ENCODE results near the gene WWC1. TPM values are rescaled to one million over a fixed set of nuclear protein-coding genes. Genes with fewer than 3 reads are reported as not detected.
"Not testable (repeated sequence)": the region's sequence is repeated elsewhere in the genome, so short reads cannot be mapped to it uniquely, and the experiment has no call there.

WWC1 gene
- total RNA-seq, 2 donors from 2014 or later = 45.3 to 52.6 TPM

GRCh38 chr5:168428552-168428951 is 137.1 kb downstream of the WWC1 start:
- no peak for DNase-seq (ENCODE audit: low spot score)
- no peak overlapping the region for H3K4me3 ChIP-seq
- H3K27me3 ChIP-seq (replicated peaks; ENCODE audit: insufficient read depth) = no peaks in the 10 kb centered on the region
- no peaks in the 10 kb centered on the region for H3K36me3 ChIP-seq
- intact Hi-C loops (cut with DNase I) = no loop called here
- peaks cover 4% of the 10 kb centered on the region for H3K4me1 ChIP-seq (replicated peaks)
- 93% methylated on average over 10 of the region's 10 CpGs for WGBS
- TF ChIP-seq, protein P1, sequence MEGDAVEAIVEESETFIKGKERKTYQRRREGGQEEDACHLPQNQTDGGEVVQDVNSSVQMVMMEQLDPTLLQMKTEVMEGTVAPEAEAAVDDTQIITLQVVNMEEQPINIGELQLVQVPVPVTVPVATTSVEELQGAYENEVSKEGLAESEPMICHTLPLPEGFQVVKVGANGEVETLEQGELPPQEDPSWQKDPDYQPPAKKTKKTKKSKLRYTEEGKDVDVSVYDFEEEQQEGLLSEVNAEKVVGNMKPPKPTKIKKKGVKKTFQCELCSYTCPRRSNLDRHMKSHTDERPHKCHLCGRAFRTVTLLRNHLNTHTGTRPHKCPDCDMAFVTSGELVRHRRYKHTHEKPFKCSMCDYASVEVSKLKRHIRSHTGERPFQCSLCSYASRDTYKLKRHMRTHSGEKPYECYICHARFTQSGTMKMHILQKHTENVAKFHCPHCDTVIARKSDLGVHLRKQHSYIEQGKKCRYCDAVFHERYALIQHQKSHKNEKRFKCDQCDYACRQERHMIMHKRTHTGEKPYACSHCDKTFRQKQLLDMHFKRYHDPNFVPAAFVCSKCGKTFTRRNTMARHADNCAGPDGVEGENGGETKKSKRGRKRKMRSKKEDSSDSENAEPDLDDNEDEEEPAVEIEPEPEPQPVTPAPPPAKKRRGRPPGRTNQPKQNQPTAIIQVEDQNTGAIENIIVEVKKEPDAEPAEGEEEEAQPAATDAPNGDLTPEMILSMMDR (IDR thresholded peaks at IDR 0.05) = no peak
- TF ChIP-seq POLR2A (IDR thresholded peaks at IDR 0.05) (no peak), POLR2AphosphoS5 (IDR thresholded peaks at IDR 0.05) (no peak)
- no peak overlapping the region for H3K27ac ChIP-seq
- H3K9me3 ChIP-seq = no peaks in the 10 kb centered on the region

- Histone ChIP-seq H3K36me3 (no peaks in the 10 kb centered on the region), H3K4me3 (no peak overlapping the region), H3K27me3 (replicated peaks; ENCODE audit: insufficient read depth) (no peaks in the 10 kb centered on the region), H3K4me1 (replicated peaks) (no peaks in the 10 kb centered on the region), H3K9me3 (no peaks in the 10 kb centered on the region), H3K27ac (no peak overlapping the region)
- no peak for DNase-seq (ENCODE audit: low spot score)
- TF ChIP-seq, protein P1 (IDR thresholded peaks at IDR 0.05) = no peak
- TF ChIP-seq POLR2A (IDR thresholded peaks at IDR 0.05) (no peak), POLR2AphosphoS5 (IDR thresholded peaks at IDR 0.05) (no peak)
- intact Hi-C loops (cut with DNase I) = loop anchor here (10.0 kb wide), 1 partner anchor 155 kb away; no protein-coding TSS in a partner anchor
- WGBS = 94% methylated on average over 4 of the region's 4 CpGs
Observed at GRCh38 chr5:168430296-168430695, 138.9 kb downstream of the WWC1 start.

GRCh38 chr5:168432903-168433302 is 141.5 kb downstream of the WWC1 start:
- no peak for TF ChIP-seq POLR2AphosphoS5 (IDR thresholded peaks at IDR 0.05)
- TF ChIP-seq, protein P1 (IDR thresholded peaks at IDR 0.05) = no peak
- TF ChIP-seq POLR2A (IDR thresholded peaks at IDR 0.05) = no peak
- Histone ChIP-seq H3K4me1 (replicated peaks) (no peaks in the 10 kb centered on the region), H3K9me3 (no peaks in the 10 kb centered on the region), H3K27me3 (replicated peaks; ENCODE audit: insufficient read depth) (no peaks in the 10 kb centered on the region), H3K4me3 (no peak overlapping the region), H3K27ac (no peak overlapping the region), H3K36me3 (no peaks in the 10 kb centered on the region)
- DNase-seq (ENCODE audit: low spot score) = no peak
- 93% methylated on average over 4 of the region's 4 CpGs for WGBS
- intact Hi-C loops (cut with DNase I) = loop anchor here (10.0 kb wide), 1 partner anchor 158 kb away; no protein-coding TSS in a partner anchor

DNA sequence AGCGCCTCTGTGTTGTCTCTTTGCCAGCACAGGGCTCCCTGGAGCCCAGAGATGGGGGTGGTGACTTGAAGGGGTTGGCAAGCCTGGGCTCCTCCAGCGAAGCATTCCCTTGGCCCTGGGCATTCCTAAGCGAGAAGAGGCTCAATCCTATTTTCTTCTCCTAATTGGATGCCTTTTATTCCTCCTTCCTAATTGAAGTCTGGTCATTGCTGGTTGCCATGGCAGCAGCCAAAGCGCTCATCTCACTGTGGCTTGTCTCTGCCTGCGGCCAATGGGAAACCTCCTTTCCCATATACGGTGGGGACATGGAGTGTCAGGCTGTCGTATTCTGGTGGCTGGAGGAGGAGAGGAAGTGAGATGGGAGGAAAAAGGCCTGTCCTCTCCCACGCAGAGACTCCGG is 142.6 kb downstream of the WWC1 start:
- WGBS = 68% methylated on average over 9 of the region's 9 CpGs
- no peak for DNase-seq (ENCODE audit: low spot score)
- Histone ChIP-seq H3K4me1 (replicated peaks) (no peaks in the 10 kb centered on the region), H3K27me3 (replicated peaks; ENCODE audit: insufficient read depth) (no peaks in the 10 kb centered on the region), H3K9me3 (no peaks in the 10 kb centered on the region), H3K27ac (no peak overlapping the region), H3K4me3 (no peak overlapping the region), H3K36me3 (no peaks in the 10 kb centered on the region)
- intact Hi-C loops (cut with DNase I) = loop anchor here (10.0 kb wide), 1 partner anchor 159 kb away; no protein-coding TSS in a partner anchor
- TF ChIP-seq, protein P1 (IDR thresholded peaks at IDR 0.05) = no peak
- TF ChIP-seq POLR2A (IDR thresholded peaks at IDR 0.05) = no peak
- TF ChIP-seq POLR2AphosphoS5 (IDR thresholded peaks at IDR 0.05) = no peak

DNA sequence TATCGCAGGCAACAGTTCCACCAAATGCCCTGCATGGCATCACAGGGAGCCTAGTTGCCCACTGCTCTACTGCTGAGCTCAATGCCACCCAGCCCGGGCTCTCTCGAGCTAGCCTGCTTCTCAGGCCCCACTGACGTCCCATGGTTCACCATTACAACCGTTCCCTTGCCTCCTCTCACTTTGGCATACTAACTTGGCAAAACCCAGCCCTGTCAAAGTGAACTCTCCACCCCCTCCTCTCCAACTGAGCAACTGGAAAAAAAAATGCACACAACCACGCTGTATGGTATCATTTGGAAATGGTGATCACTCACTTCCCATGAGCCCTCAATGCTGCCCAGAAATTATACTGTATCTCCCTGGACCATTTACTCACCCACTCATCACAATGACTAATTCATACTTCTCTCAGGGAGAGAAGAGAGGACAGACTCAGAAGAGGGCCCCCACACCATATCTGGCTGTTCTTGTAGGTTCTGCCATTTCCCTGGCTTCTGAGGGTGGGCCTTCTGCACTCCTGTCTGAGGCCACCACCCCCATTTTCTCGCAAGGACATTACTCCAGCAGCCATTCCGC is 143.4 kb downstream of the WWC1 start:
- Histone ChIP-seq H3K9me3 (no peaks in the 10 kb centered on the region), H3K36me3 (no peaks in the 10 kb centered on the region), H3K27ac (no peak overlapping the region), H3K4me3 (no peak overlapping the region), H3K4me1 (replicated peaks) (no peaks in the 10 kb centered on the region), H3K27me3 (replicated peaks; ENCODE audit: insufficient read depth) (no peaks in the 10 kb centered on the region)
- intact Hi-C loops (cut with DNase I) = loop anchor here (10.0 kb wide), 1 partner anchor 160 kb away; no protein-coding TSS in a partner anchor
- no peak for DNase-seq (ENCODE audit: low spot score)
- TF ChIP-seq POLR2A (IDR thresholded peaks at IDR 0.05) (no peak), POLR2AphosphoS5 (IDR thresholded peaks at IDR 0.05) (no peak)
- TF ChIP-seq, protein P1 (IDR thresholded peaks at IDR 0.05) = no peak
- WGBS = 83% methylated on average over 8 of the region's 8 CpGs

DNA sequence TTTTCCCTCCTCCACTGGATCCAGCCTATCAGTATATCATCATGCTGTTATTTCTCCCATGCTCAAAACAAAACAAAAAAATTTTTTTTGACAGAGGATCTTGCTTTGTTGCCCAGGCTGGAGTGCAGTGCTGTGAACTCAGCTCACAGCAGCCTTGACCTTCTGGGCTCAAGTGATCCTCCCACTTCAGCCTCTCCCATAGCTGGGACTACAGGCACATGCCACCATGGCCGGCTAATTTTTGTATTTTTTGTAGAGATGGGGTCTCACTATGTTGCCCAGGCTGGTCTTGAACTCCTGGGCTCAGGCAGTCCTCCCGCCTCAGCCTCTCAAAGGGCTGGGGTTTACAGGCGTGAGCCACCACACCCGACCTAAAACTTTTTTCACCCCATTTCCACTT is 143.9 kb downstream of the WWC1 start:
- not testable (repeated sequence) for H3K27me3 ChIP-seq (replicated peaks; ENCODE audit: insufficient read depth); H3K36me3 ChIP-seq; H3K4me3 ChIP-seq; H3K9me3 ChIP-seq; DNase-seq (ENCODE audit: low spot score); H3K4me1 ChIP-seq (replicated peaks); H3K27ac ChIP-seq
- 95% methylated on average over 4 of the region's 4 CpGs for WGBS
- intact Hi-C loops (cut with DNase I) = loop anchor here (10.0 kb wide), 1 partner anchor 161 kb away; no protein-coding TSS in a partner anchor
